ENCODE data around the gene GPR33. TPM values are rescaled to one million over a fixed set of nuclear protein-coding genes. Genes with fewer than 3 reads are reported as not detected.

GPR33 gene
- total RNA-seq, 1 donor from 2014 or later, result not detected

DNA sequence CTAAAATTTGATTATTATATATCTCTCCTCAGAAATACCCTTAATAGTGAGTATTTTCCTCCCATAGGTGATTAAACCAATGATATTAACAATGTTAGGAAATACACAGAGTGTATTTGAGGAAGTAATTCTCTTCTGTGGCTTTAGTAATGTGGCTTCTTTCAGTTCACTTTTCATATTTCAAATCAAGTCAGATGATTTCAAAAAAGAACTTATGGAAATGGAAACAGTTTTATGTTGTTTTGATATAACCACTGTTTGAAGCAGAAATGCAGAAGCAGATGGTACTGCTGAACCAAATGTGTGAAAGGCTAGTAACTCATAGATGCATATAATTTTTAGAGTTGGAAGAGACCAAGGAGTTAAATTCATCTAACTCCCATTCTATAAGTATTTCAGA lies 1.9 kb upstream of the GPR33 start:
- TF ChIP-seq, protein P1, sequence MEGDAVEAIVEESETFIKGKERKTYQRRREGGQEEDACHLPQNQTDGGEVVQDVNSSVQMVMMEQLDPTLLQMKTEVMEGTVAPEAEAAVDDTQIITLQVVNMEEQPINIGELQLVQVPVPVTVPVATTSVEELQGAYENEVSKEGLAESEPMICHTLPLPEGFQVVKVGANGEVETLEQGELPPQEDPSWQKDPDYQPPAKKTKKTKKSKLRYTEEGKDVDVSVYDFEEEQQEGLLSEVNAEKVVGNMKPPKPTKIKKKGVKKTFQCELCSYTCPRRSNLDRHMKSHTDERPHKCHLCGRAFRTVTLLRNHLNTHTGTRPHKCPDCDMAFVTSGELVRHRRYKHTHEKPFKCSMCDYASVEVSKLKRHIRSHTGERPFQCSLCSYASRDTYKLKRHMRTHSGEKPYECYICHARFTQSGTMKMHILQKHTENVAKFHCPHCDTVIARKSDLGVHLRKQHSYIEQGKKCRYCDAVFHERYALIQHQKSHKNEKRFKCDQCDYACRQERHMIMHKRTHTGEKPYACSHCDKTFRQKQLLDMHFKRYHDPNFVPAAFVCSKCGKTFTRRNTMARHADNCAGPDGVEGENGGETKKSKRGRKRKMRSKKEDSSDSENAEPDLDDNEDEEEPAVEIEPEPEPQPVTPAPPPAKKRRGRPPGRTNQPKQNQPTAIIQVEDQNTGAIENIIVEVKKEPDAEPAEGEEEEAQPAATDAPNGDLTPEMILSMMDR (IDR thresholded peaks at IDR 0.05; ENCODE audit: insufficient read depth, low read length, poor library complexity, severe bottlenecking), result no peak
- H3K4me3 ChIP-seq (ENCODE audit: low read depth, low read length), result no peak overlapping the region
- no peaks in the 10 kb centered on the region for H3K27me3 ChIP-seq (ENCODE audit: control insufficient read depth, insufficient read depth, low read length)
- H3K36me3 ChIP-seq (ENCODE audit: control insufficient read depth, insufficient read depth, low read length), result no peaks in the 10 kb centered on the region
- DNase-seq (ENCODE audit: low read depth), result no peak

DNA sequence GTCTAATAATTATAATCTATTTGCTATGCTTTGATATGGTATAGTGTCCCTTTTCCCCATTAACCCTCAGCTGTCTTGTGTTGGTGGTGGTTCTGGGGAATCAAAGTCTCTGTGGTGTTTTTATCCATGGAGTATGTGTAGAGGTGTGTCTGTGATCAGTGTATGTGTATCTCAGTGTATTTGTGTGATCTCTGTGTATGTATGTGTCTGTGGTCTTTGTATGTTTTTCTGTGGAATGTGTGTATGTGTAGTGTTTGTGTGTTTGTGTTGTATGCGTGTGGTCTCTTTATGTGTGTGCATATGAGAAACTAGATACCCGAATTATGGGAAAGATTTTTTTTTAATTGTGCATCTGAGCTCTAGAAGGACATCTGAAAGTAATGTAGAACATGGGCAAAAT lies 1.1 kb downstream of the GPR33 start:
- Histone ChIP-seq H3K36me3 (ENCODE audit: control insufficient read depth, insufficient read depth, low read length) (no peaks in the 10 kb centered on the region), H3K4me3 (ENCODE audit: low read depth, low read length) (no peak overlapping the region), H3K27me3 (ENCODE audit: control insufficient read depth, insufficient read depth, low read length) (no peaks in the 10 kb centered on the region)
- DNase-seq (ENCODE audit: low read depth), result no peak
- TF ChIP-seq, protein P1 (IDR thresholded peaks at IDR 0.05; ENCODE audit: insufficient read depth, low read length, poor library complexity, severe bottlenecking), result no peak

DNA sequence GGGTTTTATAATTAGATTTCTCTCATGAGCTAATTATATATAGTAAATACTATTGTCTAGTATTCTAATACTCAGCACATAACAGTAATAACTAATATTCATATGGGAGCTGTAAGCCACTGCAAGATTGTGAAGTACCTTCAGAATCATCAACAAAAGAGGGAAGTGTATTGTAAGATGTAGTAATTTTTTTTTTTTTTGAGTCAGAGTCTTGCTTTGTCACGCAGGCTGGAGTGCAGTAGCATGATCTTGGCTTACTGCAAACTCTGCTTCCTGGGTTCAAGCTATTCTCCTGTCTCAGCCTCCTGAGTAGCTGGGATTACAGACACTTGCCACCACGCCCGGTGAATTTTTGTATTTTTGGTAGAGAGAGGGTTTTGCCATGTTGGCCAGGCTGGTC lies 3.1 kb downstream of the GPR33 start:
- no peaks in the 10 kb centered on the region for H3K27me3 ChIP-seq (ENCODE audit: control insufficient read depth, insufficient read depth, low read length)
- no peak overlapping the region for H3K4me3 ChIP-seq (ENCODE audit: low read depth, low read length)
- TF ChIP-seq, protein P1 (IDR thresholded peaks at IDR 0.05; ENCODE audit: insufficient read depth, low read length, poor library complexity, severe bottlenecking), result no peak
- DNase-seq (ENCODE audit: low read depth), result no peak
- no peaks in the 10 kb centered on the region for H3K36me3 ChIP-seq (ENCODE audit: control insufficient read depth, insufficient read depth, low read length)

DNA sequence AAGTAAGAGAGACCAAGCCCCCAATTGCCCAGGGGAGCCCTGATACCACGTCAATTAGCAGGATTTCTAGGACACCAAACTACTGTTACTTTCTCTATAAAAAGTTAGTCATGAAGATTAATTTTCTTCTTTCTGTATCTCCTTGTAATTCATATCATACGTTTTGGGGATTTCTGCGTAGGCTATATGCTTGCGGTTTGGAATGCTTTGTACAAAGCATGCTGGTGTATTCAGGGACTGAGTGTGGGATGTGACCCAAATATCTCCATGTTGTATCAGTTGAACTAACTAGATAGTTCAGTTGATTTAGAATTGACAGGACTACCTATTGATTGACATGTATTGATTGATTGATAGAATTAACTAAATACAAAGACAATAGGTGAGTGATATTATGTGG lies 7.7 kb downstream of the GPR33 start:
- H3K36me3 ChIP-seq (ENCODE audit: control insufficient read depth, insufficient read depth, low read length), result no peaks in the 10 kb centered on the region
- TF ChIP-seq, protein P1 (IDR thresholded peaks at IDR 0.05; ENCODE audit: insufficient read depth, low read length, poor library complexity, severe bottlenecking), result no peak
- H3K4me3 ChIP-seq (ENCODE audit: low read depth, low read length), result no peak overlapping the region
- no peaks in the 10 kb centered on the region for H3K27me3 ChIP-seq (ENCODE audit: control insufficient read depth, insufficient read depth, low read length)
- no peak for DNase-seq (ENCODE audit: low read depth)

DNA sequence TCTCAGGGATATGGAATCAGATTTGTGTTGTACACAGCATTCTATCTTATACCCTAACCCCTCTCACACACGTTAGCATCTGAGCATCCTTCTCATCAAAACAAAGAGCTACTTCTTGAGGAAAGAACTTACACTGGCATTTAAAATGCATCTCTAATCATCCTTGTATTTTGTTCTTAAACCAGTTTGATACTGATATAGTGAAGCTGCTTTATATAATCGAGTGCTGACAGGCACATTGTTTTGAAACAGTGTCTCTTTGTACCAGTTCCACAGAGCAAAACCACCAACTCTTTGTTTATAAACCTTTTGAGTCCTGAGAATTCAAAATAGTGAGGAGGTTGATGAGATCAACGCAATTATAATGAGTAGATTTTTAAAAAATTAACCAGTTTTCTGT lies 8.8 kb downstream of the GPR33 start:
- TF ChIP-seq, protein P1 (IDR thresholded peaks at IDR 0.05; ENCODE audit: insufficient read depth, low read length, poor library complexity, severe bottlenecking), result no peak
- H3K4me3 ChIP-seq (ENCODE audit: low read depth, low read length), result no peak overlapping the region
- no peaks in the 10 kb centered on the region for H3K36me3 ChIP-seq (ENCODE audit: control insufficient read depth, insufficient read depth, low read length)
- no peaks in the 10 kb centered on the region for H3K27me3 ChIP-seq (ENCODE audit: control insufficient read depth, insufficient read depth, low read length)
- DNase-seq (ENCODE audit: low read depth), result no peak

- TF ChIP-seq, protein P1 (IDR thresholded peaks at IDR 0.05; ENCODE audit: insufficient read depth, low read length, poor library complexity, severe bottlenecking), result no peak
- H3K27me3 ChIP-seq (ENCODE audit: control insufficient read depth, insufficient read depth, low read length), result no peaks in the 10 kb centered on the region
- DNase-seq (ENCODE audit: low read depth), result no peak
- no peak overlapping the region for H3K4me3 ChIP-seq (ENCODE audit: low read depth, low read length)
- H3K36me3 ChIP-seq (ENCODE audit: control insufficient read depth, insufficient read depth, low read length), result no peaks in the 10 kb centered on the region
Observed at GRCh38 chr14:31477248-31477647, 10.6 kb downstream of the GPR33 start.

Measured in kidney epithelial cell (primary cell).